Adipocyte (in vitro differentiated cells): ENCODE data around the gene ILDR2.

Experiments
- DNase-seq: peaks from one replicate; pipeline ENCODE4 v3.0.0-alpha.2; 2015; ENCODE audit warnings: low read depth
- H3K27me3 ChIP-seq: replicated peaks from 2 replicates; pipeline ENCODE4 v1.7.0; 2013; ENCODE audit warnings: mild to moderate bottlenecking, low read length, moderate library complexity; ENCODE audit not compliant: control insufficient read depth, insufficient read depth
- H3K36me3 ChIP-seq: 2 replicates; pipeline ENCODE4 v1.7.0; 2013; ENCODE audit warnings: low read length, mild to moderate bottlenecking, moderate library complexity; ENCODE audit not compliant: control insufficient read depth, insufficient read depth, severe bottlenecking
- H3K4me1 ChIP-seq: 2 replicates; pipeline ENCODE4 v1.7.0; 2013; ENCODE audit warnings: mild to moderate bottlenecking, low read length, moderate library complexity; ENCODE audit not compliant: control insufficient read depth, insufficient read depth
- H3K4me3 ChIP-seq: 2 replicates; pipeline ENCODE4 v1.7.0; 2013; ENCODE audit warnings: mild to moderate bottlenecking, low read length, moderate library complexity
- H3K9ac ChIP-seq: 2 replicates; pipeline ENCODE4 v1.7.0; 2013; ENCODE audit warnings: mild to moderate bottlenecking, low read length, moderate library complexity
- H3K9me3 ChIP-seq: 2 replicates; pipeline ENCODE4 v1.7.0; 2013; ENCODE audit warnings: mild to moderate bottlenecking, low read length, moderate library complexity; ENCODE audit not compliant: control insufficient read depth

Gene ILDR2, protein sequence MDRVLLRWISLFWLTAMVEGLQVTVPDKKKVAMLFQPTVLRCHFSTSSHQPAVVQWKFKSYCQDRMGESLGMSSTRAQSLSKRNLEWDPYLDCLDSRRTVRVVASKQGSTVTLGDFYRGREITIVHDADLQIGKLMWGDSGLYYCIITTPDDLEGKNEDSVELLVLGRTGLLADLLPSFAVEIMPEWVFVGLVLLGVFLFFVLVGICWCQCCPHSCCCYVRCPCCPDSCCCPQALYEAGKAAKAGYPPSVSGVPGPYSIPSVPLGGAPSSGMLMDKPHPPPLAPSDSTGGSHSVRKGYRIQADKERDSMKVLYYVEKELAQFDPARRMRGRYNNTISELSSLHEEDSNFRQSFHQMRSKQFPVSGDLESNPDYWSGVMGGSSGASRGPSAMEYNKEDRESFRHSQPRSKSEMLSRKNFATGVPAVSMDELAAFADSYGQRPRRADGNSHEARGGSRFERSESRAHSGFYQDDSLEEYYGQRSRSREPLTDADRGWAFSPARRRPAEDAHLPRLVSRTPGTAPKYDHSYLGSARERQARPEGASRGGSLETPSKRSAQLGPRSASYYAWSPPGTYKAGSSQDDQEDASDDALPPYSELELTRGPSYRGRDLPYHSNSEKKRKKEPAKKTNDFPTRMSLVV

DNA sequence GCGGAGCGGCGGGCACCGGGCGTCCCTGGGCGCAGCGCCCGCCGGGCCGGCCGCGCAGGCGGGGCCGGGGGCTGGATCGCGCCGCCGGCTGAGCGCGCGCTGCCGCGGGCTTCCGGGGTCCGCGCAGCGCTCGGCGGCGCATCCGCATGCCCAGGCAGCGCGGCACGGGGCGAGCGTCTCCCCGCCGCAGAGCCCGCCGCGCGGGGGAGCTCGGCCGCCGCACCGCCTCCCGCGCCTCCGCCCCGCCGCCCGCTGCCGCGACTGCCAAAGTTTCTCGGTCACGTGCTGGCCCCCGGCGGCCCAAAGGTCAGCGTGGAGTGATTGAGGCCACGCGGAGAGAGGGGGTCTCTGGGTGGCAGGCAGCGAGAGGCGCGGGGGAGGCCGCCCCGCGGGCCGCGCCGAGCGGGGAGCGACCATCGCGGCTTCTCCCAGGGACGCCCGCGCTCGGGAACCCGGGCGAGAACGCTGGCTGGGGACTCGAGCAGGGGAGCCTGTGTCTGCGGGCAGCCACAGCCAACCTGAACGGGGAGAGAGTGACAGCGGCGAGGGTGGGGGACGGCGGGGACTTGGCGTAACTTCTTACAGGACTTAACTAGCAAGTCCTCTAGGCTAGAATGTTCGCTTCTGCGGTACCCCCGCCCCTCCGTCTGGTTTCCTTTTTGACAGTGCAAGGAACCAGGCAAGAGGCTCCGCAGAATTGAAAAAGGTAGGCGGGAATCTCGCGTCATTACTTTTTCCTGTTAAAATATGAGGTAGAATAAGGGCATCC lies at the start of gene ILDR2:
TSS of gene ILDR2 (minus strand) at position 180 of the 769 bp plus-strand sequence. CDS start 272 bp downstream, outside the sequence.
- Histone ChIP-seq H3K4me1 (no peaks in the 10 kb centered on the region), H3K9me3 (no peaks in the 10 kb centered on the region), H3K9ac (peak within 1 kb of the TSS; percentile 54), H3K36me3 (no peaks in the 10 kb centered on the region), H3K27me3 (peaks cover 69% of the 10 kb centered on the region), H3K4me3 (peak within 1 kb of the TSS; percentile 81)
- peak; percentile 66 for DNase-seq

DNA sequence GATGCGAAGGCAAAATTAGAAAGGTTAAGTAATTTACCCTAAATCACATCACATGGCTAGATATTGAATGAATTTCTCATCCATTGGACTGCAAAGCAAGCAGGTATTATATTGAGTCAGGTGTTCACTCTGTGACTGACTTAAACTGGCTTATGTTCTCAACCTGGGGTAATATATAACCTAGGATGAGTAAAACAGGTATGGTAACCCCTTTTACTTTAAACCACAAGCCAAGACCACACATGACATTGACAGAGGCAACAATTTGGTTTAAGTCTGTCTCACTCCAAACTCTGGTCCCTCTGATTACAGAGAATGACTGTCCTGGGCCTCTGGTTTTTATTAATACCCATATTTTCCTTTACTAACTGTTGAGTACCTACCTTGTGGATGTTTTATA lies 47.0 kb upstream of the ILDR2 start:
- no peaks in the 10 kb centered on the region for H3K27me3 ChIP-seq
- DNase-seq = no peak
- no peaks in the 10 kb centered on the region for H3K36me3 ChIP-seq
- no peaks in the 10 kb centered on the region for H3K9me3 ChIP-seq
- no peaks in the 10 kb centered on the region for H3K4me1 ChIP-seq
- no peak overlapping the region for H3K9ac ChIP-seq
- no peak overlapping the region for H3K4me3 ChIP-seq

DNA sequence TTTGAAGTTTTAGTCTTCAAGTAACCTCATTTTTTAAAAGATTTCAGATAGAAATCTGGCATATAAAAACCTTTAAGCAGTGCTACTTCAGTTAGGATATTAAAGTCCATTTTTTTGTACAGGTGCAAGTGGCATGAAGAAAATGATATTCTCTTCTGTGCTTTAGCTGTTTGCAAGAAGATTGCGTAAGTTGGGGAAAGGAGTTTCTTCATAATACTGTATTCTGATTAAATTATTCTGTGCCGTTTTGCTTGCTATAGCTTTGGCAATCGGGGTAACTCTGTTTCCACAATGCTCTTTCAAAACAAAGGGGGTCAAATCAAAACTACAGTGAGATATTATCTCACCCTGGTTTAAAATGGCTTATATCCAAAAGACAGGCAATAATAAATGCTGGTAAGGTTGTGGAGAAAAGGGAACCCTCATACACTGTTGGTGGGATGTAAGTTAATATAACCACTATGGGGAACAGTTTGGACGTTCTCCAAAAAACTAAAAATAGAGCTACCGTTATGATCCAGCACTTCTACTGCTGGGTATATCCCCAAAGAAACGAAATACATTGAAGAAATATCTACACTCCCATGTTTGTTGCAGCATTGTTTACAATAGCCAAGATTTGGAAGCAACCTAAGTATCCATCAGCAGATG lies 40.9 kb upstream of the ILDR2 start:
- no peaks in the 10 kb centered on the region for H3K36me3 ChIP-seq
- H3K9me3 ChIP-seq = no peaks in the 10 kb centered on the region
- no peak overlapping the region for H3K9ac ChIP-seq
- H3K27me3 ChIP-seq = peaks cover 9% of the 10 kb centered on the region
- peak; percentile 3 for DNase-seq
- peaks cover 2% of the 10 kb centered on the region for H3K4me1 ChIP-seq
- H3K4me3 ChIP-seq = no peak overlapping the region

DNA sequence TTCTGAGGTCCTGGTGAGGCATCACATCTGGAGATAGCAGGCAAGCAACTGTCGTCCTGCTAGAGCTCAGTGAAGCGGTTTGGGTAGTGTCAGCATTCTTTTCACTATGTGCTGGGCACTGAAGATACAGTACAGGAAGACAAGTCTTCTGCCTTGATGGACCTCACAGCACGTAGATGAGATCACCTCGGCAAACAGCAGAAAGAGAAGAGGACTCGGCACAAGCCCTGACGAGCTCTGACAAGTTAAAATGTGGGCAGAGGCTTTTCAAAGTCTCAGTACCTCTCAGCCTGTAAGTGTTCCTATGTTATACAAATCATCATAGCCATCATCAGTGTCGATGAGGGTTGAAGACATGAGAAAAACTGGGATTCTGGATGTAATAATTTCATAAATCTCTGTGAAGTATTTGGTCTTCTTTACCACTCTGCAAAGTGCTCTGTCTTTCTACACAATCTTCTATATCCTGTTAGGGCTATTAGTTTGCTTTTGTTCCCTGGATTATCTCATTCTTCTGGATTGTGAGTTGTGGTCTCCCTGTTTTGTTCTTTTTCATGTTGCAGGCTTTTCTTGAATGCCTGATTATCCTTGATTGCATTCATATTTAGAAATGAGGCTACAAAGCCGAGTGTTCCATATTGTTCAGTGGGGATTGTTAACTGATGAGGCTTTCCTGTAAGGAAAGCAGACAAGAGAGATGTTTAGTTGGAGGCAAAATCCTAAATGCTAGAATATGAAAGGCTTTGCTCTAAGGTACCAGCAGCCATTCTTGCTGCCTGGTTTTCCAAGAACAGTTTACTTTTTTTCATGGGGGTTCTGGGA lies 38.0 kb upstream of the ILDR2 start:
- H3K4me1 ChIP-seq = peaks cover 5% of the 10 kb centered on the region
- no peaks in the 10 kb centered on the region for H3K9me3 ChIP-seq
- H3K9ac ChIP-seq = no peak overlapping the region
- peaks cover 9% of the 10 kb centered on the region for H3K27me3 ChIP-seq
- H3K4me3 ChIP-seq = no peak overlapping the region
- no peak for DNase-seq
- H3K36me3 ChIP-seq = no peaks in the 10 kb centered on the region

DNA sequence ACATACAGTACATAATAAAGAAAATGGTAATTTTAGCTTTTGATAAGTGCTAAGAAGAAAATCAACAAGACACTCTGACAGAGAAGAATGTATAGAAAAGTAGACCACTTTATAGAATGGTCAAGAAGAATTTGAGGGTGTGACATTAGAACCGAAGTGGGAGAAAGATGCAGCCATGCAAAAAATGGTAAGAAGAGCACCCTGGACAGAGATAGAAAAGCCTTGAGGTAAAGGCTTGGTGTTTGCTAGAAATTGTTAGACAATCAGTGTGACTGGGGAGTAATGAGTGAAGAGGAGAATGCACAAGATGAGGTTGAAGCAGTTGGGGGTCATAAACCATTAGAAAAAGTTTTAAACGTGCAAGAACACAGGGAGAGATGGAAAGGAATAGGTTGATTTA lies 37.2 kb upstream of the ILDR2 start:
- Histone ChIP-seq H3K4me3 (no peak overlapping the region), H3K9me3 (no peaks in the 10 kb centered on the region), H3K9ac (no peak overlapping the region)

DNA sequence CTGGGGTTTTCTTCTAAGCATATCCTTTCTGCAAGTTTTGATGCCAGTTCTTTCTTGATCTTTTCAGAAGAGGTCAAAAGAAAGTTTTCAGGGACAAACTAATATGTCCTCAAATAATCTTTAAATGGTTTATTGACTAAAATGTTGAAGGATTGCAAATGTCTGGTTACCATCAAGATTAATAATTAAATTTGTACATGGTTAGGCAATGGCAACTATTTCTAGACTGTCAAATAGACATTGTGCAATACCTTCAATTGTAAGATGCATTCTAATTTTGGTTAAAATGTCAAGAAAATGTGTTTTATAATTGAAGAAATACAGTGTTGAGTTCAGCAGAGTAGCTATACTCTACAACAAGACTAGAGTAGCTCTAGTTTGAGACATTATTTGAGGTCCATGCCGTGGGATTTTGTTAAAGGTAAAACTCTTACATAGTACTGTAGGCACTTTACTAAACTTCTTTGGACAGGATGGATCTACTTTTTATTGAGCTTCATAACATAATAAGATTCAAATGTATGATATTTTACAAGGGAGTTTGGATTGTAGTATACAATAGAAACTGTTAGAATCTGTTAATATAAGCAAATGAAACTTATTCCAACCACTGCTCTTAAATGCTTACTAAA lies 36.3 kb upstream of the ILDR2 start:
- Histone ChIP-seq H3K9me3 (no peaks in the 10 kb centered on the region), H3K9ac (no peak overlapping the region), H3K36me3 (no peaks in the 10 kb centered on the region), H3K4me1 (peaks cover 5% of the 10 kb centered on the region), H3K4me3 (no peak overlapping the region), H3K27me3 (peaks cover 9% of the 10 kb centered on the region)
- DNase-seq = no peak

More for the DNA sequence above, 37.2 kb upstream of the ILDR2 start:
- Histone ChIP-seq H3K4me1 (peaks cover 5% of the 10 kb centered on the region), H3K27me3 (peaks cover 9% of the 10 kb centered on the region), H3K36me3 (no peaks in the 10 kb centered on the region)
- DNase-seq = no peak

DNA sequence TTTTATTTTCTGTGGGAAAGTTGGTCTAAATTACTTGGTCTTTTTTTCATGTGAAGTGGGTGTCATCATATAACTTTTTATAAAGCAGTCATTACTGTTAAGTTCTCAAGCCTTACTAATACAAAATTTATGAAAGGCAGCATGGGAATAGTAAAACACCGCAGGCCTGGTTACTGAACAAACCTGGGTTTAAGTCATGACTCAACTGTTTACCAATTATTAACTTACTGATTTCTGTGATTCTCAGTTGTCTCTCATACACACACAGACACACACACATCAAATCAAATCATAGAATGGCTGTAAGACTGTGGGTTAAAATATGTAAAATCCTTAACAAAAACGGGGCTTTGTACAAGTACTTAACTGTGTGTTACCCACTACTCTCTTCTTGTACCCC lies 28.4 kb upstream of the ILDR2 start:
- H3K4me3 ChIP-seq = no peak overlapping the region
- no peaks in the 10 kb centered on the region for H3K36me3 ChIP-seq
- DNase-seq = no peak
- H3K27me3 ChIP-seq = no peaks in the 10 kb centered on the region
- peaks cover 10% of the 10 kb centered on the region for H3K4me1 ChIP-seq
- peaks cover 18% of the 10 kb centered on the region for H3K9me3 ChIP-seq
- no peak overlapping the region for H3K9ac ChIP-seq

DNA sequence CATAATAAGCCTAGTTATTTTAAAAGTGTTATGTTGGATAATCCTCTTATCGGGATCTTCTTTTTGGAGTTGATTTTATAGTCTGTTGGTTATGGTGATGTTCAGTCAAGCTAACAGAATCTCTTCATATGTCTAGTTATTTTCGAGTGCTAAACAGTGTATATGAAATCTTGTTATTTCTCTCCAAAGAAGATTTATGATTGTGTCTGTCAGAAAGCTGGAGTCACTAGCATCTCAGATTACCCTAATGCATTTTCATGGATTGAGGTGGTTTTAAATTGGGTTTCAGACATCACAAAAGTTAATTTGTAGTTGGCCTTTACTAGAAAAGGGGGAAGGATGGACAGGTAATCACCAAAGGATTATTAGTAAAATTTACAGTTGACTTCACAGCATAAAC lies 27.0 kb upstream of the ILDR2 start:
- Histone ChIP-seq H3K36me3 (no peaks in the 10 kb centered on the region), H3K27me3 (no peaks in the 10 kb centered on the region), H3K4me1 (peaks cover 12% of the 10 kb centered on the region), H3K9ac (no peak overlapping the region), H3K9me3 (peaks cover 18% of the 10 kb centered on the region), H3K4me3 (no peak overlapping the region)
- no peak for DNase-seq

DNA sequence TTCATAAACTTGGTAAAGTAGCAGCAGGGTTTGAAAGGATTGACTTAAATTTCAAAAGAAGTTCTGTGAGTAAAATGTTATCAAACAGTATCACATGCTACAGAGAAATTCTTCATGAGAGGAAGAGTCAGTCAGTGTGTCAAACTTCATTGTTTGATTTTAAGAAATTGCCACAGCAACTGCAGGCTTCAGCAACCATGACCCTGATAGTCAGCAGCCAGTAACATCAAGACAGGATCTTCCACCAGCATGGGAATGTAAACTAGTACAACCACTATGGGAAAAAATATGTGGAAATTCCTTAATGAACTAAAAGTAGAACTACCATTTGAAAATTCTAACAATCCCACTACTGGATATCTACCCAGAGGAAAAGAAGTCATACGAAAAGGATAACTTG lies 25.2 kb upstream of the ILDR2 start:
- Histone ChIP-seq H3K9ac (no peak overlapping the region), H3K36me3 (no peaks in the 10 kb centered on the region), H3K9me3 (peaks cover 18% of the 10 kb centered on the region), H3K27me3 (no peaks in the 10 kb centered on the region), H3K4me1 (peaks cover 12% of the 10 kb centered on the region), H3K4me3 (no peak overlapping the region)
- no peak for DNase-seq

DNA sequence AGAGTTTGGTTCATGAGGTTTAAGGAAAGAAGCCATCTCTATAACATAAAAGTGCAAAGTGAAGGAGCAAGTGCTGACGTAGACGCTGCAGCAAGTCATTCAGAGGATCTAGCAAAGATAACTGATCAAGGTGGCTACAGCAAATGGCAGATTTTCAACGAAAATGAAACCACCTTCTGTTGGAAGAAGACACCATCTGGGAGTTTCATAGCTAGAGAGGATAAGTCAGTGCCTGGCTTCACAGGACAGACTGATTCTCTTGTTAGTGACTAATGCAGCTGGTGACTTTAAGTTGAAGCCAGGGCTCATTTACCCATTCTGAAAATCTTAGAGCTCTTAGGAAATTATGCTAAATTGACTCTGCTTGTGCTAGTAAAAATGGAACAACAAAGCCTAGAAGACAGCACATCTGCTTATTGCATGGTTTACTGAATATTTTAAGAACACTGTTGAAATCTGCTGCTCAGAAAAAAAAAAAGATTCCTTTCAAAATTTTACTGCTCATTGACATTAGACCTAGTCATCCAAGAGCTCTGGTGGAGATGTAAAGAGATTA lies 24.2 kb upstream of the ILDR2 start:
- Histone ChIP-seq H3K9ac (no peak overlapping the region), H3K4me1 (peaks cover 12% of the 10 kb centered on the region), H3K9me3 (peaks cover 18% of the 10 kb centered on the region), H3K4me3 (no peak overlapping the region), H3K36me3 (no peaks in the 10 kb centered on the region), H3K27me3 (no peaks in the 10 kb centered on the region)
- no peak for DNase-seq
